Measurements from ENCODE around the gene DBH.

DNA sequence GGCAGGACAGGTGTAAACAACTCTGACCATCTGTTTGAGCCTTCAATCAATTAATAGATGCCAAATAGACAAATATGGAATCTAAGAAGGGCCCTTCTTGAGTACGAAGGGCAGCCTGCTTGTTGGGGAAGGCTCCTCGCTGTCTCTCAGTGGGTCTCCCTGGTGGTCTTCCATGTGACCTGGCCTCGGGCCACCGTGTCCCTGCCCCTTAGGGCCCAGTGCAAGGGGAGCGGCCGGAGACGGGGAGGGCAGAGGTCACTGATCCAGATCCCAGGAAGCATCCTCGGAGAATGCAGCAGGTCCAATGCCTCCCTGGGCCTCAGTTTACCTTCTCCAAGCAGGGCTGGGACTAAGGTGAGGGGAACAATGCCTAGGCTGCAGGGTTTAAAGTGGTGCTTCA, 2.5 kb downstream of the DBH start:
- no peak for TF ChIP-seq SPI1 (IDR thresholded peaks at IDR 0.05; ENCODE audit: borderline replicate concordance, low read depth)
- TF ChIP-seq, protein P1, sequence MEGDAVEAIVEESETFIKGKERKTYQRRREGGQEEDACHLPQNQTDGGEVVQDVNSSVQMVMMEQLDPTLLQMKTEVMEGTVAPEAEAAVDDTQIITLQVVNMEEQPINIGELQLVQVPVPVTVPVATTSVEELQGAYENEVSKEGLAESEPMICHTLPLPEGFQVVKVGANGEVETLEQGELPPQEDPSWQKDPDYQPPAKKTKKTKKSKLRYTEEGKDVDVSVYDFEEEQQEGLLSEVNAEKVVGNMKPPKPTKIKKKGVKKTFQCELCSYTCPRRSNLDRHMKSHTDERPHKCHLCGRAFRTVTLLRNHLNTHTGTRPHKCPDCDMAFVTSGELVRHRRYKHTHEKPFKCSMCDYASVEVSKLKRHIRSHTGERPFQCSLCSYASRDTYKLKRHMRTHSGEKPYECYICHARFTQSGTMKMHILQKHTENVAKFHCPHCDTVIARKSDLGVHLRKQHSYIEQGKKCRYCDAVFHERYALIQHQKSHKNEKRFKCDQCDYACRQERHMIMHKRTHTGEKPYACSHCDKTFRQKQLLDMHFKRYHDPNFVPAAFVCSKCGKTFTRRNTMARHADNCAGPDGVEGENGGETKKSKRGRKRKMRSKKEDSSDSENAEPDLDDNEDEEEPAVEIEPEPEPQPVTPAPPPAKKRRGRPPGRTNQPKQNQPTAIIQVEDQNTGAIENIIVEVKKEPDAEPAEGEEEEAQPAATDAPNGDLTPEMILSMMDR (IDR thresholded peaks at IDR 0.05; ENCODE audit: insufficient read depth, low read length): no peak
